Muscle of arm (tissue), 12 donors: ENCODE measurements around the gene CUTA. TPM values are rescaled to one million over a fixed set of nuclear protein-coding genes. Genes with fewer than 3 reads are reported as not detected.

Experiments
- DNase-seq: peaks from one replicate; pipeline ENCODE4 v3.0.0-alpha.2; 2013
- polyA plus RNA-seq, 12 donors: library from polyadenylated mRNA; unstranded; fragments of 120-200 nt; gene quantifications; one replicate each; pipeline ENCODE4 v1.2.1, GENCODE V29; 2013; ENCODE audit not compliant: insufficient read length in 12 of 12

CUTA gene
- polyA plus RNA-seq, 12 donors = 106 to 145 (median 118) TPM; not detected in 1

DNA sequence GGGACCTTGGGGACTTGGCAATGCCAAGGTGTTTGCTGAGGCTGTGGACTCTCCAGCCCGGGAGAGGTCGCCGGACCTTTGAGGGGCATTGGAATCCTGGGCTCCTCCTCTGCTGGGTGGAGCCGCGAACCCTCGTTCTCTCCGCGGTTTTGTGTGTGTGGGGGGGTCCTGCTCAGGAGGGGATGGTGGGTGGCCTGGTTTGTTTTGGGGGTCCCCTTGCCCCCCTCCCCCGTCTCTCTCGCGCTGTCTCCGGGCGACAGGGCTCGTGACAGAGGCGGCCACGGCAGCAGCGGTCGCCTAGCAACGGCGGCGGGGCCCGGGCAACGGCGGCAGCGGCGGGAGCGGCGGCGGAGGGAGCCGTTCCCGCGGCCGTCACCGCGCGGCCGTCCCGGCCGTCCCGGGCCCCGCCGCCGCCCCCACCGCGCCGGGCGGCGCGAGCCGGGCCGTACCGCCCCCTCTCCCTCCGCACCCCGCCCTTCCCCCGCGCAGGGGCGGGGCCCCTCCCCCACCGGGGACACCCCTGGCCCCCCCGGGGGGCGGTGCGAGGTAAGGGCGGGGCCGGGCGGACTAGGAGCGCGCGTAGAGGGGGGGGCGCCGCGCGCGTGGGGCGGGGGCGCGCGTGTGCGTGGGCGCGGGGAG lies 9.8 kb upstream of the CUTA start:
- no peak for DNase-seq

GRCh38 chr6:33426590-33427511 lies 8.9 kb upstream of the CUTA start:
- no peak for DNase-seq

DNA sequence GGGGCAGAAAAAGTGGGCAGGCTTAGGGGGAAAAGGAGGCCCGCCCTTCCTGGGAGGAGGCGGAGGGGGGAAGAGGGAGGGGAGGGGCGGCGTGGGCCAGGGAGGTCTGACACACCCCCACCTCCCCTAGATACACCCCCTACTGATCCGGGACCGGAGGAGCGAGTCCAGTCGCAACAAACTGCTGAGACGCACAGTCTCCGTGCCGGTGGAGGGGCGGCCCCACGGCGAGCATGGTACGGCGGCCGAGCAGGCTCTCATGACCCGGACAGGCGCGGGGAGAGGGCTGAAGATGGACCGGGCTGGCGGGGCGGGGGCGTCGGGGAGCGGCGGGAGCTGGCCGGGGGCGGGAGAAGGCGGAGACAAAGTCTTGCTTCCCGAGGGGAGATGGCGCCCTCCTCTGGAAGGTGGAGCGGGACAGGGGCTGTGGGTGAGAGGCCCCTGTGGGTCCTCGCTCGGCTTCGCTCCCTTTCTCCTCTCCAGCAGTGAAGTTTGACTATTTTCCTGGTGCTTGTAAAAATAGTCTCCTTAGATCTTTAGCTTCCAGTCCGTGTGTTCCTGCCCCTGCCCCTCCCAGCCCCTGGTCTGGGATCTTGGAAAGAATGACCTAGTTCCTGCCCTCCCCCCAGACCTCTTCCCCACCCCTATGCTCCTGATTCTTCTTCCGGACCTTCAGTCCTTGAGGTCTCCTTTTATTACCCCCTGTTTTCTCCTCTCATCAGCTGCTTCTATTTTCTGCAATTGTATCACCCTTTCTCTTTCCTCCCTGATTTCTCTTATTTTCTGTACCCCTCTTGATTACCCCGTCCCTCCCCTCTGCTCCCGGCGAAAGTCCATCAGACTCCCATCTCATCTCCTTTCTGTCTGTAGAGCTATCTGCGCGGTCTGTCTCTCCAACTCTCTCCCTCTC lies 8.0 kb upstream of the CUTA start:
- peak; percentile 87 for DNase-seq

DNA sequence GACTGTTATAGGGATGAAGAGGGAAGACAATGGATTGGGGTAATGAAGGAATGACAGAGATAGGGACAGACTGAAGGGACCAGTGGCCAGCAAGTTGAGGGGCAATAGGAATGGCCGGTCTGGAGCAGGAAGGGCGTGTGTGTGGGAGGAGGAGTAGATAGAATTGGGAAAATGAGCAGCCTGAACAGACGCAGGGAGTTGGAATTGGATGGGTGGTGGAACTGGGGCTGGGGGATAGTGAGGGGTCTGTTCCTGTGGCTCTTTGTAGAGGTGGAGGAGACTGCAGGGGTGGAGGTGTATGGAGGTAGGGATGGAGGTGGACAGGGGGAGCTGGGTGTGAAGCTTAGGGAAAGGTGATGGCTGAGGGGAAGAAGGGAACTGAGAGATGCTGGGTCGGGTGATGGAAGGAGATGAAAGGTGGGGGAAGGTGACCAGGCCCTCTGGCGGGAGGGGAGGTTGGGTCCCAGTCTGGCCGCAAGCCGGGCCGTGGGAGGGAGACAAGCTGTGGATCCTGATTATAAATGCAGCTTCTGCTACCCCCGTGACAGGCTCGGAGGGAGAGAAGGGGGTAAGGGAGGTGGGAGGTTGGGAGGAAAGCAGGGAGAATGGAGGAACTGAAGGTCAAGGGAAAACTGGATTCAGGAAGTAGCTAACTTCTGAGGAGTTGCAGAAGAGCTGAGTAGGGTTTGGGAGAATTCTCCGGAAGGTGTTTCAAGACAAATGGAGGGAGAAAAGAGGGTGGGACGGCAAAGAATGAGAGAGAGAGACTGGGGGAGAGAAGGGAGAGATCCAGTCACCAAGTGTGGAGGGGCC lies 7.2 kb upstream of the CUTA start:
- no peak for DNase-seq

DNA sequence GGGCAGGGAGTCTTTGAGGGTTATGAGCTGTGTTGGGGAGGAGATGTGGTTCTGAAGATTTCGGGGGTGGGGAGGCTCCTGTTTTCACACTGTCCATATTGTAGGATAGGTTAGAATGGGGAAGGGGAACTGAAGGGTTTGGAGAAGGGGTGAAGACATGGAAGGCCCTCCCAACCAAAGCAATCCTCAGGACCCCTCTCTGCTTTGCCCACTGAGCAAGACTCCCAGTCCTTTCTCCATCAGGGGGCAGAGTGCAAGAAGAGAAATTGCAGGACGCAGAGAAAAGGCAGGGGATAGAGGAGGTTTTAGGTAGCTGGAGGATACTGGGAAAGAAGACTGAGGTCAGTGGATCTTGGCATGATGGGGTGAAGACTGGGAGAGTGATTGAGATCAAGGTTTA lies 5.9 kb upstream of the CUTA start:
- no peak for DNase-seq

GRCh38 chr6:33421344-33421643 lies 3.4 kb upstream of the CUTA start:
- no peak for DNase-seq

GRCh38 chr6:33420491-33421343 lies 2.8 kb upstream of the CUTA start:
- DNase-seq = no peak

GRCh38 chr6:33419580-33420490 lies 1.9 kb upstream of the CUTA start, which contains the start of gene SYNGAP1:
Gene SYNGAP1, plus strand, starts transcription at chr6:33420065. Its CDS starts 200 bp downstream, at chr6:33420265.
- DNase-seq = peak; percentile 75

GRCh38 chr6:33418690-33419291 lies 884 bp upstream of the CUTA start:
- DNase-seq = no peak

DNA sequence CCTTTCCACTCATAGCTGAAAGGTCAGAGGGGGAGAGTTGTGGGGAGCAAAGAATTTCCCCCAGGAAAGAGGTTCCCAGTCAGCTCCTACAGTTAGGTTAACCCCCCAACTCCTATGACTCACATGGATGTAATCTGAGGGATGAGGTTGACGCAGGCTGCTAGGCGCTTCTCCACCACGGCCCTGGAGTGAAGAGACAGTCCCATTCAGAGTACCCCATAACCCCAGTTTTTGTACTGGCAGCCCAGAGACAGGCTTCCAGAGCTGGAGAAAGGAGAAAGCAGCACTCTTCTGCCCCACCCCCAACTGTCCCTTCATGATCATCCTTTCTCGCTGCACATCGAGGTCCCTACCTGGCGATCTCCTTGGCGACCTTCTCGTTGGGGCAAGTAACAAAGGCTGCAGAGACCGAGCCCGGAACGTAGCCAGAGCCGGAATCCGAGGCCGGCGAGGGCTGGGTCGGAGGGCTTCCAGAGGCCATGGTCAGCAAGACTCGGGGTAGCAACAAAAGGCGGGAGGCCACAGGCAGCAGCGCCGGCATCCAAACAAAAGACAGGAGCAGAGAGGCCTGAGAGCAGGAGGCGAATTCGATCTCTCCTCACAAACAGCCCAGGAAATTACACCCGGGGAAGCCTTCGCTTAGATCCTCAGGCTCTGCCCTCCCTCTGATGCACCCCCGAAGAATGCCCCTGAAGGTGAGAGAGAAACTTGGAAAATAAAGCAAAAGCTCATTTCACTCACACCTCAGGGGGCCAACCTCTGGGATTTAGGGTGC lies 592 bp downstream of the CUTA start:
- no peak for DNase-seq

GRCh38 chr6:33416386-33417127 lies 1.4 kb downstream of the CUTA start:
- no peak for DNase-seq

GRCh38 chr6:33415831-33416230 lies 2.1 kb downstream of the CUTA start:
- DNase-seq = no peak

DNA sequence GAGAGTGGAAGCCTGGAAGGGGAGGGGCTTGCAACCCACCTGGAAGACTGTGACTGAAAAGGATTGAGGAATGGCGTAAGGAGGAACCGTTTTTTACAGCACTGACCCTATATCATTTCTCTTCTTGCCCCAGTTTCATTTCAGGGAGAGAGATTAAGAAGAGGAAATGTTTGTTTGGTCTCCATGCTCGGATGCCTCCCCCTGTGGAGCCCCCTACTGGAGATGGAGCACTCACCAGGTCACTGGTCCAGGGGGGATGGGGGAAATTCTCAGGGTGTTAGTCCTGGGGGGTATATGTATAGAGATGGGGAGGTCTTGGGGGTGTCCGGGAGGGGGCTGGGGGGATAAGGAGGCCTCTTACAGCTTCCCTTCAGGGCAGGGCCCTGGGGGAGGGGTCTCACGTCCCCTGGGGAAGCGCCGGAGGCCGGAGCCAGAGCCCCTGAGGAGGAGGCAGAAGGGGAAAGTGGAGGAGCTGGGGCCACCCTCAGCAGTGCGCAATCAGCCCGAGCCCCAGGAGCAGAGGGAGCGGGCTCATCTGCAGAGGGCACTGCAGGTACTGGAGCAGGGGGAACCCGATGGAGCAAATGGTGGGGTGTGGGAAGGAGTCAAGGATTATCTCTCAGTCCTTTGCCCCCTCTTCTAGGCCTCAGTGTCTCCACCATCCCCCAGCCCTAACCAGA lies 3.2 kb downstream of the CUTA start:
- DNase-seq = no peak

- no peak for DNase-seq
These were observed 4.4 kb downstream of the CUTA start for GRCh38 chr6:33413241-33414120.
